K562 (cell line): Measurements from ENCODE around the gene ZFP92. TPM values are rescaled to one million over a fixed set of nuclear protein-coding genes. Genes with fewer than 3 reads are reported as not detected.

Experiments used
- ATF2 ChIP-seq: sonication (generic); formaldehyde crosslinking; IDR thresholded peaks from 2 replicates; pipeline ENCODE4 v1.8.1; 2022; ENCODE audit warnings: missing genetic modification reagents
- CHD2 ChIP-seq: IDR thresholded peaks from 2 replicates; pipeline ENCODE4 v1.6.1; 2011; ENCODE audit warnings: low read depth, low read length
- E4F1 ChIP-seq: fragments of 250-450 bp; sonication (Bioruptor Pico); IDR thresholded peaks from 2 replicates; pipeline ENCODE4 v1.5.0; 2021; ENCODE audit warnings: mild to moderate bottlenecking, borderline replicate concordance
- ELF2 ChIP-seq: fragments of 250-450 bp; sonication (Bioruptor Pico); IDR thresholded peaks from 2 replicates; pipeline ENCODE4 v1.5.0; 2021; ENCODE audit warnings: mild to moderate bottlenecking
- KLF1 ChIP-seq: fragments of 450-650 bp; IDR thresholded peaks from 2 replicates; pipeline ENCODE4 v1.6.1; 2016; ENCODE audit warnings: missing genetic modification characterization, missing compliant biosample characterization
- NCOA1 ChIP-seq: fragments of 450-650 bp; IDR thresholded peaks from 2 replicates; pipeline ENCODE4 v1.6.1; 2016; ENCODE audit warnings: low read depth
- PCBP2 ChIP-seq: fragments of 200-400 bp; formaldehyde crosslinking; IDR thresholded peaks from 2 replicates; pipeline ENCODE4 v1.6.1; 2018; ENCODE audit warnings: low read length, low read depth, mild to moderate bottlenecking, moderate library complexity; ENCODE audit not compliant: poor library complexity, severe bottlenecking
- RBBP5 ChIP-seq: fragments of 200-600 bp; sonication (generic); IDR thresholded peaks from 2 replicates; pipeline ENCODE4 v1.6.1; 2012; ENCODE audit warnings: borderline replicate concordance, mild to moderate bottlenecking, low read length, control low read depth, inconsistent platforms; ENCODE audit not compliant: insufficient read depth, poor library complexity, severe bottlenecking
- UBTF ChIP-seq, 2 experiments: IDR thresholded peaks; 2 replicates each; pipeline ENCODE4 v1.6.1; 2012; ENCODE audit warnings: improper control_type of control experiment in 2 of 2, low read depth in 2 of 2, low read length in 2 of 2, borderline replicate concordance in 1 of 2
- ZBTB49 ChIP-seq: sonication (generic); formaldehyde crosslinking; IDR thresholded peaks from 2 replicates; pipeline ENCODE4 v1.8.0; 2022; ENCODE audit warnings: missing genetic modification reagents, mild to moderate bottlenecking, borderline replicate concordance
- ZBTB9 ChIP-seq: fragments of 450-650 bp; formaldehyde crosslinking; IDR thresholded peaks from 2 replicates; pipeline ENCODE4 v1.4.0; 2020; ENCODE audit warnings: mild to moderate bottlenecking, moderate library complexity
- ZNF134 ChIP-seq: fragments of 250-450 bp; sonication (Bioruptor Pico); conservative IDR thresholded peaks from 2 replicates; pipeline ENCODE4 v1.4.0; 2020
- ZNF217 ChIP-seq: sonication (generic); formaldehyde crosslinking; IDR thresholded peaks from 2 replicates; pipeline ENCODE4 v1.8.0; 2022; ENCODE audit warnings: mild to moderate bottlenecking, missing genetic modification reagents
- polyA plus RNA-seq, 8 experiments: library from polyadenylated mRNA; depleted of rRNA in 4 of 8; stranded (reverse) in 5 of 8; unstranded in 3 of 8; fragments of >200 nt; fragmentation: Nextera tagmentation in 2 of 8; fragmentation: Illumina TruSeq in 1 of 8; extraction: Ambion mirVana in 2 of 8; extraction: Trizol in 1 of 8; gene quantifications; 2 replicates each; pipeline versions ENCODE4 v1.2.1 to v1.2.3, GENCODE V29; 2011 to 2014; ENCODE audit warnings: inconsistent platforms in 1 of 8, missing spikeins in 1 of 8
- total RNA-seq, 7 experiments: library from RNA; depleted of rRNA in 6 of 7; stranded (reverse); fragments of >200 nt in 6 of 7; fragmentation: Illumina TruSeq in 2 of 7; extraction: Trizol in 2 of 7; gene quantifications; 2 replicates each; pipeline versions ENCODE4 v1.2.1 to v1.2.3, GENCODE V29; 2011 to 2021; ENCODE audit warnings: low replicate concordance in 1 of 7

Gene ZFP92
- total and polyA plus RNA-seq, 9 of the 15 experiments (the other 6 are each of a cell fraction or from before 2014, with no cell fraction given) = 0.32 to 3.3 (median 1.8) TPM

- no peak for TF ChIP-seq CHD2
- TF ChIP-seq ELF2 (CRISPR knock-in tag) = no peak
- no peak for TF ChIP-seq RBBP5
- TF ChIP-seq UBTF (IDR thresholded peaks at IDR 0.05; ENCODE audit: borderline replicate concordance in 1 of 2, low read depth in 2 of 2, low read length in 2 of 2) = no peak
- no peak for TF ChIP-seq KLF1
- no peak for TF ChIP-seq ZNF134 (CRISPR knock-in tag)
- TF ChIP-seq ZBTB9 (CRISPR knock-in tag) = no peak
- no peak for TF ChIP-seq E4F1
- no peak for TF ChIP-seq ZBTB49 (CRISPR knock-in tag)
- no peak for TF ChIP-seq NCOA1
- no peak for TF ChIP-seq ATF2
- no peak for TF ChIP-seq ZNF217 (CRISPR knock-in tag)
- TF ChIP-seq PCBP2 = no peak
Measured at GRCh38 chrX:153400146-153401132, 10.8 kb upstream of the ZFP92 start (continued).
